NCI-H2171 treated with DMSO at 0.1 percent for 48 hours (cell line): ENCODE results near the gene ALX3.

Experiments
- DNase-seq: peaks from one replicate; lab custom pipeline; 2025; lab: John Stamatoyannopoulos, UW

ALX3 gene

GRCh38 chr1:110070671-110071242, at the start of gene ALX3:
Gene ALX3, minus strand, starts transcription at chr1:110070672. Its CDS starts 60 bp downstream, at chr1:110070612.
- DNase-seq, result no peak

- DNase-seq, result peak; percentile 56
Observed at GRCh38 chr1:110119843-110120242, 49.4 kb upstream of the ALX3 start.

- no peak for DNase-seq
Observed at GRCh38 chr1:110118636-110119396, 48.3 kb upstream of the ALX3 start.

- no peak for DNase-seq
Observed at GRCh38 chr1:110114784-110115183, 44.3 kb upstream of the ALX3 start.

GRCh38 chr1:110114173-110114572, 43.7 kb upstream of the ALX3 start:
- no peak for DNase-seq

GRCh38 chr1:110113551-110113950, 43.1 kb upstream of the ALX3 start:
- DNase-seq, result no peak

GRCh38 chr1:110112656-110113055, 42.2 kb upstream of the ALX3 start:
- peak; percentile 43 for DNase-seq

- DNase-seq, result no peak
Observed at GRCh38 chr1:110112143-110112542, 41.7 kb upstream of the ALX3 start, which contains the start of gene UBL4B. Gene UBL4B, plus strand, starts transcription at chr1:110112443. Its CDS starts 92 bp downstream, at chr1:110112535.

- no peak for DNase-seq
Observed at GRCh38 chr1:110111081-110111480, 40.6 kb upstream of the ALX3 start.

GRCh38 chr1:110107867-110108469, 37.5 kb upstream of the ALX3 start:
- no peak for DNase-seq

- peak; percentile 72 for DNase-seq
Observed at GRCh38 chr1:110106013-110106941, 35.8 kb upstream of the ALX3 start.

GRCh38 chr1:110102081-110102480, 31.6 kb upstream of the ALX3 start:
- no peak for DNase-seq

- no peak for DNase-seq
Observed at GRCh38 chr1:110100335-110100734, 29.9 kb upstream of the ALX3 start.

GRCh38 chr1:110098222-110099026, 28.0 kb upstream of the ALX3 start:
- DNase-seq, result no peak

- DNase-seq, result no peak
Observed at GRCh38 chr1:110097507-110098221, 27.2 kb upstream of the ALX3 start.

- no peak for DNase-seq
Observed at GRCh38 chr1:110094931-110095654, 24.6 kb upstream of the ALX3 start.

- no peak for DNase-seq
Observed at GRCh38 chr1:110092991-110093390, 22.5 kb upstream of the ALX3 start.

- no peak for DNase-seq
Observed at GRCh38 chr1:110091791-110092190, 21.3 kb upstream of the ALX3 start.

- DNase-seq, result no peak
Observed at GRCh38 chr1:110091381-110091780, 20.9 kb upstream of the ALX3 start.
